Upper lobe of right lung (tissue), 1 donor: Measurements from ENCODE around the gene CDR2. TPM values are rescaled to one million over a fixed set of nuclear protein-coding genes. Genes with fewer than 3 reads are reported as not detected.
"Not testable (repeated sequence)": the region's sequence is repeated elsewhere in the genome, so short reads cannot be mapped to it uniquely, and the experiment has no call there.

Source experiments
- ATAC-seq: fragments of 200-7000 bp; cut with Tn5 transposase; one replicate; pipeline ENCODE4 v1.9.1; 2020; ENCODE audit warnings: mild to moderate bottlenecking, moderate library complexity
- DNase-seq: peaks from one replicate; pipeline ENCODE4 v3.0.0-alpha.2; 2020
- H3K27ac ChIP-seq: fragments of 200-600 bp; one replicate; pipeline ENCODE4 v1.8.0; 2022
- H3K27me3 ChIP-seq: fragments of 200-600 bp; one replicate; pipeline ENCODE4 v1.8.0; 2022; ENCODE audit warnings: mild to moderate bottlenecking
- H3K36me3 ChIP-seq: fragments of 200-600 bp; one replicate; pipeline ENCODE4 v1.8.0; 2022
- H3K4me1 ChIP-seq: fragments of 200-600 bp; one replicate; pipeline ENCODE4 v1.8.0; 2022
- H3K4me3 ChIP-seq: fragments of 200-600 bp; one replicate; pipeline ENCODE4 v1.8.0; 2022; ENCODE audit warnings: mild to moderate bottlenecking
- H3K9me3 ChIP-seq: fragments of 200-600 bp; one replicate; pipeline ENCODE4 v1.8.0; 2022
- CTCF ChIP-seq: fragments of 200-600 bp; IDR thresholded peaks from one replicate; pipeline ENCODE4 v1.8.0; 2022; ENCODE audit warnings: antibody characterized with exemption
- intact Hi-C: fragments of 100-400 bp; cut with DNase I; formaldehyde crosslinking; loops from one replicate; pipeline ENCODE4 v1.11.0; 2022
- total RNA-seq: library from RNA; stranded (reverse); fragmentation: NEBNext Ultra II Directional; extraction: Animal tissue kit (Norgen Biotek cat#: 25700); gene quantifications from one replicate; pipeline ENCODE4 v1.2.1, GENCODE V29; 2021
- donor health status: DM: no; HTN: yes; CAD: no; lungs with severe emphysema.

The CDR2 gene
- total RNA-seq, 1 donor from 2014 or later: 25.2 TPM

- intact Hi-C loops: no loop called here
These were observed 67.6 kb downstream of the CDR2 start for GRCh38 chr16:22306788-22307187.

GRCh38 chr16:22304411-22304810, 70.0 kb downstream of the CDR2 start:
- no peak for TF ChIP-seq CTCF
- H3K36me3 ChIP-seq: peaks cover 60% of the 10 kb centered on the region
- no peak overlapping the region for H3K27ac ChIP-seq
- ATAC-seq (no peak), DNase-seq (no peak)
- intact Hi-C loops: no loop called here
- H3K9me3 ChIP-seq: no peaks in the 10 kb centered on the region
- no peaks in the 10 kb centered on the region for H3K27me3 ChIP-seq
- H3K4me3 ChIP-seq: no peak overlapping the region
- H3K4me1 ChIP-seq: peaks cover 8% of the 10 kb centered on the region

More at GRCh38 chr16:22306788-22307187, 67.6 kb downstream of the CDR2 start:
- TF ChIP-seq CTCF: no peak
- DNase-seq (no peak), ATAC-seq (no peak)
- peaks cover 84% of the 10 kb centered on the region for H3K36me3 ChIP-seq
- H3K4me1 ChIP-seq: no peaks in the 10 kb centered on the region
- no peak overlapping the region for H3K27ac ChIP-seq
- H3K9me3 ChIP-seq: no peaks in the 10 kb centered on the region
- H3K4me3 ChIP-seq: no peak overlapping the region
- H3K27me3 ChIP-seq: no peaks in the 10 kb centered on the region

GRCh38 chr16:22302776-22303363, 71.5 kb downstream of the CDR2 start:
- H3K36me3 ChIP-seq: peaks cover 44% of the 10 kb centered on the region
- intact Hi-C loops: no loop called here
- DNase-seq (no peak), ATAC-seq (no peak)
- H3K9me3 ChIP-seq: no peaks in the 10 kb centered on the region
- TF ChIP-seq CTCF: no peak
- H3K4me3 ChIP-seq: no peak overlapping the region
- no peaks in the 10 kb centered on the region for H3K27me3 ChIP-seq
- no peak overlapping the region for H3K27ac ChIP-seq
- peaks cover 8% of the 10 kb centered on the region for H3K4me1 ChIP-seq

GRCh38 chr16:22301423-22301822, 73.0 kb downstream of the CDR2 start:
- H3K27ac ChIP-seq, H3K4me3 ChIP-seq, H3K27me3 ChIP-seq, H3K4me1 ChIP-seq, H3K9me3 ChIP-seq, intact Hi-C loops, DNase-seq, ATAC-seq: not testable (repeated sequence)
- H3K36me3 ChIP-seq: peaks cover 31% of the 10 kb centered on the region

GRCh38 chr16:22300427-22301071, 73.9 kb downstream of the CDR2 start:
- peaks cover 8% of the 10 kb centered on the region for H3K4me1 ChIP-seq
- intact Hi-C loops: no loop called here
- H3K4me3 ChIP-seq: no peak overlapping the region
- H3K36me3 ChIP-seq: peaks cover 22% of the 10 kb centered on the region
- ATAC-seq (no peak), DNase-seq (no peak)
- H3K9me3 ChIP-seq: no peaks in the 10 kb centered on the region
- H3K27ac ChIP-seq: no peak overlapping the region
- no peaks in the 10 kb centered on the region for H3K27me3 ChIP-seq
- TF ChIP-seq CTCF: peak; percentile 45

- no peak for TF ChIP-seq CTCF
- peaks cover 16% of the 10 kb centered on the region for H3K36me3 ChIP-seq
- H3K4me3 ChIP-seq: peak overlapping the region; percentile 96
- no peak overlapping the region for H3K27ac ChIP-seq
- intact Hi-C loops: loop anchor here (5.0 kb wide), 1 partner anchor 102 kb away; no protein-coding TSS in a partner anchor
- H3K27me3 ChIP-seq: no peaks in the 10 kb centered on the region
- ATAC-seq (no peak), DNase-seq (no peak)
- peaks cover 8% of the 10 kb centered on the region for H3K4me1 ChIP-seq
- H3K9me3 ChIP-seq: no peaks in the 10 kb centered on the region
These were observed 75.4 kb downstream of the CDR2 start for GRCh38 chr16:22299036-22299435.
